ENCODE measurements around the gene VMP1.

DNA sequence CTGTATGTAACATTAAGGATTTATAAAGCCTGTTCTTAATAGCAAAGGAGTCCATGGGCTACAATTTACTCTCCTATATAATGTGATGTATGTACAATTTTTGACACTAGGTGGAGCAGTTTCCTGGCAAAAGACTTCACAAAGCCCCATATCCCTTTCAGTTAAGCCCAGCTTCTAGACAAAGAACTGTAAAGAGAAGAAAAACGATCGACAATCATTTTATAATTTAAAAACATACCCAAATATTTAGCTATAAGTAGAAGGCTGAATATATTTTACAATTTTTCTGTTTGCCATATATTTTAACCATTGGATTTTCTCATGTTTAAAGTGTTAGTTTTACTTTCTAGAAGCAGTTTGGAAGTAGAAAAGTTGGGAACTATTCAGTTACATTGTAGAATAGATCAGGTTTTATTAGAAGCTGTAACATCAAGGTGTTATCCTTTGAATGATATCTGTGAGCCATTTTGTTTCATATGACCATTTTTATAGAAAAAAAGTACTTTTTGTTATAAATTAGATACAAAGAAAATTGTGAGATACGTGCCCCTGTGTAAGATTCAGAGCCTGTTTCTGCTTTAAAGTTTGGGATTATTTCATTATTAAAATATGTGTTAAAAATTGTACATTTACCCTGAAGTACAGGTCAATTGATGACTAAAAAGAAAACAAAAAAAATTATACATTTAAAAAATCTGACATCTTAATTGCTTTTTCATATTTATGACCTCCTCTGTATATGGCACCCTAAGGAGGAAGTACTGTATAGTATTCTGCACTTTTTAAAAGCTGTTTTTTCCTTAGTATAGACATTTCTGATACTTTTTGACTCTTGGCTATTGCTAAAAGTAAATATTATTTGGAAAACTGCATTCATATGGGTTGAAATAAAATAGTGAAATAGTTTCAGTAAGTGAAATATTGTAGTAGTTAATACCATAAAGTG, 46.3 kb downstream of the VMP1 start:
- TF ChIP-seq, protein P1, sequence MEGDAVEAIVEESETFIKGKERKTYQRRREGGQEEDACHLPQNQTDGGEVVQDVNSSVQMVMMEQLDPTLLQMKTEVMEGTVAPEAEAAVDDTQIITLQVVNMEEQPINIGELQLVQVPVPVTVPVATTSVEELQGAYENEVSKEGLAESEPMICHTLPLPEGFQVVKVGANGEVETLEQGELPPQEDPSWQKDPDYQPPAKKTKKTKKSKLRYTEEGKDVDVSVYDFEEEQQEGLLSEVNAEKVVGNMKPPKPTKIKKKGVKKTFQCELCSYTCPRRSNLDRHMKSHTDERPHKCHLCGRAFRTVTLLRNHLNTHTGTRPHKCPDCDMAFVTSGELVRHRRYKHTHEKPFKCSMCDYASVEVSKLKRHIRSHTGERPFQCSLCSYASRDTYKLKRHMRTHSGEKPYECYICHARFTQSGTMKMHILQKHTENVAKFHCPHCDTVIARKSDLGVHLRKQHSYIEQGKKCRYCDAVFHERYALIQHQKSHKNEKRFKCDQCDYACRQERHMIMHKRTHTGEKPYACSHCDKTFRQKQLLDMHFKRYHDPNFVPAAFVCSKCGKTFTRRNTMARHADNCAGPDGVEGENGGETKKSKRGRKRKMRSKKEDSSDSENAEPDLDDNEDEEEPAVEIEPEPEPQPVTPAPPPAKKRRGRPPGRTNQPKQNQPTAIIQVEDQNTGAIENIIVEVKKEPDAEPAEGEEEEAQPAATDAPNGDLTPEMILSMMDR (IDR thresholded peaks at IDR 0.05; ENCODE audit: insufficient read depth, low read length), result peak; percentile 36
- TF ChIP-seq, protein P2, sequence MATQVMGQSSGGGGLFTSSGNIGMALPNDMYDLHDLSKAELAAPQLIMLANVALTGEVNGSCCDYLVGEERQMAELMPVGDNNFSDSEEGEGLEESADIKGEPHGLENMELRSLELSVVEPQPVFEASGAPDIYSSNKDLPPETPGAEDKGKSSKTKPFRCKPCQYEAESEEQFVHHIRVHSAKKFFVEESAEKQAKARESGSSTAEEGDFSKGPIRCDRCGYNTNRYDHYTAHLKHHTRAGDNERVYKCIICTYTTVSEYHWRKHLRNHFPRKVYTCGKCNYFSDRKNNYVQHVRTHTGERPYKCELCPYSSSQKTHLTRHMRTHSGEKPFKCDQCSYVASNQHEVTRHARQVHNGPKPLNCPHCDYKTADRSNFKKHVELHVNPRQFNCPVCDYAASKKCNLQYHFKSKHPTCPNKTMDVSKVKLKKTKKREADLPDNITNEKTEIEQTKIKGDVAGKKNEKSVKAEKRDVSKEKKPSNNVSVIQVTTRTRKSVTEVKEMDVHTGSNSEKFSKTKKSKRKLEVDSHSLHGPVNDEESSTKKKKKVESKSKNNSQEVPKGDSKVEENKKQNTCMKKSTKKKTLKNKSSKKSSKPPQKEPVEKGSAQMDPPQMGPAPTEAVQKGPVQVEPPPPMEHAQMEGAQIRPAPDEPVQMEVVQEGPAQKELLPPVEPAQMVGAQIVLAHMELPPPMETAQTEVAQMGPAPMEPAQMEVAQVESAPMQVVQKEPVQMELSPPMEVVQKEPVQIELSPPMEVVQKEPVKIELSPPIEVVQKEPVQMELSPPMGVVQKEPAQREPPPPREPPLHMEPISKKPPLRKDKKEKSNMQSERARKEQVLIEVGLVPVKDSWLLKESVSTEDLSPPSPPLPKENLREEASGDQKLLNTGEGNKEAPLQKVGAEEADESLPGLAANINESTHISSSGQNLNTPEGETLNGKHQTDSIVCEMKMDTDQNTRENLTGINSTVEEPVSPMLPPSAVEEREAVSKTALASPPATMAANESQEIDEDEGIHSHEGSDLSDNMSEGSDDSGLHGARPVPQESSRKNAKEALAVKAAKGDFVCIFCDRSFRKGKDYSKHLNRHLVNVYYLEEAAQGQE (IDR thresholded peaks at IDR 0.05; ENCODE audit: insufficient replicate concordance, low read depth), result no peak
- TF ChIP-seq POLR2AphosphoS5 (IDR thresholded peaks at IDR 0.05; ENCODE audit: low read depth) (no peak), GABPA (IDR thresholded peaks at IDR 0.05; ENCODE audit: low read depth) (no peak), SPI1 (IDR thresholded peaks at IDR 0.05; ENCODE audit: borderline replicate concordance, low read depth) (no peak)
